Activated CD8-positive, alpha-beta memory T cell treated with anti-CD3 and anti-CD28 coated beads for 1 hour (primary cell): ENCODE data around the gene NEK11.
"Not testable (repeated sequence)": the region's sequence is repeated elsewhere in the genome, so short reads cannot be mapped to it uniquely, and the experiment has no call there.

Experiments
- DNase-seq, 2 donors: peaks; one replicate each; pipeline ENCODE4 v3.0.0-alpha.2; 2020; ENCODE audit warnings: low read depth in 1 of 2; ENCODE audit errors: extremely low read depth in 1 of 2

Gene NEK11

DNA sequence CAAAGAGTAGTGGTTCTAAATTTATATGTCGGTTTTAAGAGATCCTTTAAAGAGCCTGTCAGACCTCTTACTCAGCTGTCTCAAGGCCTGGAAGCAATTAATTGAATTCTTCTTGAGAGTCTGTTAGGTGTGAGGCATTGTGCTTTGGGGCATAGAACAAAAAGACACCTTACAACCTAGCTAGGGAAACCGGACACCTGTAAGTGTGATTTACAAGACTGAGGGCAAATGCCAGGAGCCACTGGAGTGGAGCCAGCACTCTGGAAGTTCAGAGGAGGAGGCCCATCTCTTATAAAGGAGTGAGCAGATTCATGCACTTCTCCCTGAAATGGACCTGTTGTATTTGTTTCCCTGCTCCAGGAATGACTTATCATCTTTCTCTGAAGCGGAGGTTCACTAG is 257.2 kb downstream of the NEK11 start:
- no peak for DNase-seq

DNA sequence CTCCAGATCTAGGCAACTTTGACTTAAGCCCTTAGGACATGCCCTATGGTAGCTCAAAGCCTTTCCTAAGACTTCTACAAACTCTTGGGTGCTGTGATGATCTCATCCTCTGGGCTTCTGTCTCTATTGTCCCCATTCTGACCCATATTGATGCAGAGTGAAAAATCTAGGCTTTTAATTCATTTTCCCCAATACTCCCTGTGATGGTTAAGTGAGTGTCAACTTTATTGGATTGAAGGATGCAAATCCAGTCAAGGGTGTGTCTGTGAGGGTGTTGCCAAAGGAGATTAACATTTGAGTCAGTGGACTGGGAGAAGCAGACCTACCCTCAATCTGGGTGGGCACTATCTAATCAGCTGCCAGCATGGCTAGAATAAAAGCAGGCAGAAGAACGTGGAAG is 257.6 kb downstream of the NEK11 start:
- DNase-seq, result no peak

DNA sequence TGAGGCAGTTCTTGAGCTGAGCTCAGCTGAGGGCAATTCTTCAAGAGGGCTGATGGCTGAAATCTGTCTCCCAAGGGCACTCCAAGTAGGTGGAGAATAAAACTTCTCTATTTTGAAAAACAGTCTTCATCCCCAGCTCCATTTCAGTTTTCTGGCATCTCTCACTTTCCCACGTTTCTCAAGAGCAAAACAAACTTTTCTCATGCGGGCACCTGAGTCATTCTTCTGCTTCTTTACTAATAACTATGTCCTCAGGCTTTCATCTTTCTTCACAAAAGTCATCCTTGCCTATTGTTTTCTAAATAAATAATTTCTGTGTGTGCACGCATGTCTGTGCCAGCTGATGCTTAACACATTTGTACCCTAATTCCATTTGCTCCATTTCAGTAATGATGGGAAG is 258.8 kb downstream of the NEK11 start:
- no peak for DNase-seq

DNA sequence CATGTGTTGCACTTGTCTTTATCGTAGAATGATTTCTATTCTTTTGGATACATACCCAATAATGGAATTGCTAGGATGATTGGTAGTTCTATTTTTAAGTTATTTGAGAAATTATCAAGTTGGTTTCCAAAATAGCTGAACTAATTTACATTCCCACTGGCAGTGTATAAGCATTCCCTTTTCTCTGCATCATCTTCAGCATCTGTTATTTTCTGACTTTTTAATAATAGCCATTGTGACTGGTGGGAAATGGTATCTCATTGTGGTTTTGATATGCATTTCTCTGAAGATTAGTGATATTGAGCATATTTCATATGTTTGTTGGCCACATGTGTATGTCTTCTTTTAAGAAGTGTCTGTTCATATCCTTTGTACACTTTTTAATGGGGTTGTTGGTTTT is 273.2 kb downstream of the NEK11 start:
- DNase-seq, result no peak

DNA sequence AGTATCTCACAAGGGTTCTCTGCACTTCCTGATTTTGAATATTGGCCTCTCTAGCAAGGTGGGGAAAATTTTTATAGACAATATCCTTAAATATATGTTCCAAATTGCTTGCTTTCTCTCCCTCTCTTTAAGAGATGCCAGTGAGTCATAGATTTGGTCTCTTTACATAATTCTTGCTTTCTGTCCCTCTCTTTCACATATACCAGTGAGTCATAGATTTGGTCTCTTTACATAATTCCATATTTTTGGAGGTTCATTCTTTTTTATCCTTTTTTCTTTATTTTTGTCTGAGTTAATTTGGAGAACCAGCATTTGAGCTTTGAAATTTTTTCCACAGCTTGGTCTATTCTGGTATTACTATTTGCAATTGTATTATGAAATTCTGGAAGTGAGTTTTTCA is 277.2 kb downstream of the NEK11 start:
- DNase-seq, result no peak

DNA sequence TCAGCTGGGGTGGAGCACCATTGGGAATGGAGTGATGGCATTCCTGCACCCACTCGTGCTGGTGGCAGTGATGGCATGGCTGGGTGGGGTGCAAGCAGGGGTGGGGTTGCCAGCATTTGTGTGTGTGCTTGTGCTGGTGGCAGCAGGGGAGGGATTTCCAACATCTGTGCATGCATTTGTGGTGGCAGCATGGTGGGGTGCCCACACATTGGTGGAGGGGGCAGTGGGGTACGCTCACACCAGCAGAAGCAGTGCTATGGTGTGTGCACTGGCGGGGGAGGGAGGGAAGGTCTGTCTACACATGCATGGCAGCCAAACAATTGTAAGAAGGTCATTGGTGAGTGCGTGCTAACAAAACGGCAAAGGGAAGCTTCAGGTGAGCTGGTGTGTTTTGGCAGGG is 278.2 kb downstream of the NEK11 start:
- DNase-seq, result no peak

DNA sequence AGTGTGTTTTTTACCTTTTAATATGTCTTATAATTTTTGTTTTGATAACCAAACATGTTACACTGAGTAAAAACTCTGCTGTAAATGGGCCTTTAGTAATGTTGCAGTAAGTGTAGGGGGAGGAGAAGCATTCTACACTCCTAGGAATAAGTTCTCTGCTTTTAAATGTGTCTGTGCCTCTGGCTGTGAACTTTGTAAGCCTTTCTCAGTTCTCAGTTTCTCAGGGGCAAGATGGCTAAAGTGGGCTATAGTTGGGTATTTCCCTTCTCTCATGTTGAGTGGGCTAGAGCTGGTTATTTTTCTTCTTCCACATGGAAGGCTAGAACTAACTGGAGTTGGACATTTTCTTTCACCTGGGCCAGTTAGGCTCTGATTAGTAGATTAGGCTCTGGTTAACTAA is 279.6 kb downstream of the NEK11 start:
- DNase-seq, result no peak

DNA sequence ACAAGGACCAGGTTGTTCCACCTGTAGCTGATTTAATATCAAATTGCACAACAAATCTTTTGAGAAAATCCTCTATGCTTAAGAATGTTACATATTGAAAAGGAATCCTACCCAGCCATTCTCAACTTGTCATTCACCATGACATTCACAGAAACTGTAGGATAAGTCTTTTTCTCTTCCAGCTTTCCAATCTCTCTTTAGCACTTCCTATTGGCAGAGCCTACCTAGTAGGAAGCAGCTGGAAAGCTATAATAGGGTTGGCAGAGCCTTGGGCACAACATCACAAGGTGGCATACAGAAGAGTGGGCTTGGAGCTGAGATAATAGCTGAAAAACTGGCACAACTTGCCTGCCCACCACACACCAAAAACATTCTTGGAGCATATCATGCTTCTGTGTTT is 287.6 kb downstream of the NEK11 start:
- DNase-seq, result no peak

DNA sequence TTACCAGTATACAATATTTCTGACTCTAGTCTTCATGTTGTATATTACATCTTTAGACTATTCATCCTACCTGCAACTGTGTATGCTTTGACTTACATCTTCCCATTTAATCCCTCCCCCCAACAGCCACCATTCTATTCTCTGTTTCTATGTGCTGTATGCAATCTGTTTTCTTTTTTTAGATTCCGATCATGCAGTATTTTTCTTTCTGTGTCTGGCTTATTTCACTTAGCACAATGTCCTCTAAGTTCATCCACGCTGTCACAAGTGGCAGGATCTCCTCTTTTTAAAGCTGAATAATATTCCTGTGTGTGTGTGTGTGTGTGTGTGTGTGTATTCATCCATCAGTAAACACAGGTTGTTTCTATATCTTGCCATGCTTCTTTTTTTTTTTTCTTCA is 288.5 kb downstream of the NEK11 start:
- no peak for DNase-seq

DNA sequence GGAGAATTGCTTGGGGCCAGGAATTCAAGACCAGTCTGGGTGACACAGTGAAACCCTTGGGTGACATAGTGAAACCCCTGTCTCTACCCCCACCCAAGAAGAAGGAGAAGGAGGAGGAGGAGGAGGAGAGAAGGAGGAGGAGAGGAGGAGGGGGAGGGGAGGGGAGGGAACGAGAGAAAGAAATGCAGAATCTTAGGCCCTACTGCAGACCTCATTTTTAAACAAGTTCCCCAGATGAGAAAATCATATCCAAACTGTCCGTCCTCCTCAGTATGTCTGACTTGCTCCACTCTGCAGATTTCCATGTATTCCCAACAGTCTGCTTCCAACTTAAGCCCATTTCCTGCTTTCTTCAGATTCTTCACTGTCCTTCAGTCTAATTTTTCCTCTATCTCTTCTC is 291.0 kb downstream of the NEK11 start:
- no peak for DNase-seq

DNA sequence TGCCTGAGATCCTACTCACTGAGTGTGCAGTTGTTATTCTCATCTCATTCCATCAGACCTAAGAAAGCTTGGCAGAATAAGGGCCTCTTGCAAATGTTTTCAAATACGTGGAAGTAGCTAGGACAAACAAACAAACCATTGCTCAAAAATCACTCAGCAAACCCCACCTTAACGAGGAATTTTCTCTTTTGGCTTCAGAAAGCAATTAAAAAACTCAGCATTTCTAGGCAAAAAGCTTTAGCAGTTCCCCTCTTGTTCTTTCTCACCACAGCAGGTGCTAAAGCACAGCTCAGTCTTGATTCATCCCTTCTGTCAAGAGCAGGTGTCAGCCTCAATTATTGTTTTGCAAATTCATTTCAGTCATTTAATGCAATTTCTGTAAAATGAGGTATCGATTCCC is 296.3 kb downstream of the NEK11 start:
- DNase-seq, result no peak

DNA sequence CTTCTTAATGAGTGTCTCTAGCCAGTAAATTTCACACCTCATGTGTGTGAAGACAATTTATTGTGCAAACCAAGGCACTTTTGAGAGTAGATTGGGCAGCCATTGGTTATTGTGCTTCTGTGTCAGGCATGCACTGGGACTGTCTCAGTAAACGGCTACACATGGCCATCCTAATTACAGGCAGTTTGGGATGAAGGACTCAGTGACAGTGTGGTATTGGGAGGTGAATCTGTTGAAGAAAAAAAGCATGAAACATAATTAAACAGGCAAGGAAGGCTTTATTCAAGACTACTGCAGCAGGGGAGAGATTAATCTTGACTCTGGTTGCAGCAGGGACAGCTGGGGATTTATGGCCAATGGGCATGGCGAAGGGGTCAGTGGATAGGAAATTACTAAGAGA is 297.1 kb downstream of the NEK11 start:
- DNase-seq, result no peak

DNA sequence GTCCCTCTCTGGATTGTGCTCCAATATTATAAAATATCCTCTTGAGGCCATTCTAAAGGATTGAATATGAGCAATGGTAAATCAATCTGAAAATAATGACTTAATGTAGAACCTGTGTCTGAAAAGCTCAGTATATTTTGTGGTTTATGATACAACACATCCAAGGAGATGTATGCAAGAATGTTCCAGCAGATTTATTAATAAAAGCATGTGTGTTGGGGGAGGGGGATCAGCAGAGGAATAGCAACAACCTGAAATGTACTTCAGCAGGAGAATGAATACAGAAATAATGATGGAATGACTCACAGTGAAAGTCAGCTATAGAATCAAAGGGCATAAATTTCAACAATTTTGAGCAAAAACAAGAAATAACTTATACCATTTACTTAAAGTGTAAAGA is 298.2 kb downstream of the NEK11 start:
- DNase-seq, result no peak

DNA sequence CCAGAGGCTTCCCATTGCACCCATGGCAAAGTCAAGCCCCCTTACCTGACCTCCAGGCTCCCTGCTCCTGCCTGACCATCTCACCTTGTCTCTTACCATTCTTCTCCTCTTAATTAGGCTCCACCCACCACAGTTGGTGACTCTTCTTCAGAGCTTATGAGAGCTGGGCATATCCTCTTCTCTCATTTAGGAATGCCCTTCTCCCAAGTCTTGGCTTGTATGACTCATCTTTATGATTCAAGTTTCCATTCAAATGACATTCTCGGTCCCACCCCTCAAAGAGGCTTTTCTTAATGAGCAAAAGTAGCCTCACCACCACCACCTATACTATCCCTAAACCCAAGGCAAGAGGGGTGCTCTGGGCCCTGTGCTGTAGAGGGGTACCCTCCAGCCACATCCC is 299.6 kb downstream of the NEK11 start:
- no peak for DNase-seq

DNA sequence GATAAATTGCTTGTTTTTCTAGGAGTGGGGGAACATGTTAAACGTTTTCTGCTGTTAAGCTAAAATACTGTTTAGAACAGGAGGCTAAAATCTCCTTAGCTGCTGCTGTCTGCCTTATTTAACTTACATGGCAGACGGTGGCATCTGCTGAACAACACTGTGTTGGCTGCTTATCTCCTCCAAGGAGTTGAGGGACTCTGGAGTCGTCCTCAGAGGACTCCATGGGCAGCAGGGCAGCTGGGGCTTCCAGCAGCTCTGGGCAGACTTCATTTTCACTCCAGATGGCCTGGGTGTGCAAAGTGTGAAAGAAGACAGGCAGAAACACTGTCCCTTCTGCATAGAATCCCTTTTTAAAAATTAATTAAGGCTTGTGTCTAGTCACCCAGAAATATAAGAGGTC is 302.0 kb downstream of the NEK11 start:
- DNase-seq, result no peak

DNA sequence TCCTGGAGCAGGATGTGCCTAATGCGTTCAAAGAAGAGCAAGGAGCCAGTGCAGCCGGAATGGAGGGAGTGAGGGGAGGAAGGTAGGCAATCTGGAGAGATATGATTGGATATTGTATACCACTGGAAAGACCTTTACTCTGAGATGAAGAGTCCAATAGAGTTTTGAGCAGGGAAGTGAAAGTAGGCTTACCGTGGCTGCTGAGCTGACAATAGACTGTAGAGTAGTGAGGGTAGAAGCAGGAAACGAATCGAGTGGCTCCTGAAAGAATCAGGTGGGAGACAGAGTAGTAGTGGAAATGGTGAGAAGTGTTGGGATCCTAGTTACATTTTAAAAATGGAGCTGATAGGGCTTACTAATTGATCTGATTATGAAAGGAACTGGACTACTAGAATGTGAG is 303.1 kb downstream of the NEK11 start:
- no peak for DNase-seq

DNA sequence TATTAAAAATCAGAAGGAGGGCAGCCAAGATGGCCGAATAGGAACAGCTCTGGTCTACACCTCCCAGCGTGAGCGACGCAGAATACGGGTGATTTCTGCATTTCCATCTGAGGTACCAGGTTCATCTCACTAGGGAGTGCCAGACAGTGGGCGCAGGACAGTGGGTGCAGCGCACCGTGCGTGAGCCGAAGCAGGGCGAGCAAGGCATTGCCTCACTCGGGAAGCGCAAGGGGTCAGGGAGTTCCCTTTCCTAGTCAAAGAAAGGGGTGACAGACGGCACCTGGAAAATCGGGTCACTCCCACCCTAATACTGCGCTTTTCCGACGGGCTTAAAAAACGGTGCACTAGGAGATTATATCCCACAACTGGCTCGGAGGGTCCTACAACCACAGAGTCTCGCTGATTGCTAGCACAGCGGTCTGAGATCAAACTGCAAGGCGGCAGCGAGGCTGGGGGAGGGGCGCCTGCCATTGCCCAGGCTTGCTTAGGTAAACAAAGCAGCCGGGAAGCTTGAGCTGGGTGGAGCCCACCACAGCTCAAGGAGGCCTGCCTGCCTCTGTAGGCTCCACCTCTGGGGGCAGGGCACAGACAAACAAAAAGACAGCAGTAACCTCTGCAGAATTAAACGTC is 304.9 kb downstream of the NEK11 start:
- DNase-seq, result not testable (repeated sequence)

DNA sequence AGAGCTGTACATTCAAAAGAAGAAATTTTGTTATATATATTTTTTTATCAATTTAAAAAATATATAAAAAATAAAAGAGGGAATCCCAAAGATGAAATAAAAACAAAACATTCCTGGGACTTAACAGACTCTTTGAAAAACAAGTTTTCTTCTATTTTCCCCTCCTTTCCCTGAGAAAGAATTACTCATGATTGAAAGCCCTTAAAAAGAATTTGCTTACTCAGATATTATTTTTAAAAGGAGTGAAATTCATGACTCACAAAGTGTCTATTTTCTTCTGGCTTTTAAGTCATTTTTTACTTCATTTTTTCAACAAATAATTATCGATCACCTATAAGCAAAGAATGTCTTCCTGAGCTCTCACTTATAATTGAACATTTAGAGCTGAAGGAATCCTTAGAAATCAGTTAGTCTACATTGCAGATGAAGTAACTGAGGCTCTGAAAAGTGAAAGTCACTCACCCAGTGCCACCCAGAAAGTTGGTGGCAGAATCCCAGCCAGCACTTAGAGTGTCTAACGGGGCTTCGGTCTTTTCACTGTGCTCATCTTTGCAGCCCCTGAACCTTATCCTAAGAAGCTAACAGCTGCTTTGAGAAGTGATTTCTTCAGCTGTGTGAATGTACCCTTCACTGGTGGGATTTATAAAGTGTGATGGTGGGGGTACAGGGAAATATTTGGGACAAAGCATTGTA is 312.4 kb downstream of the NEK11 start:
- DNase-seq, result no peak

DNA sequence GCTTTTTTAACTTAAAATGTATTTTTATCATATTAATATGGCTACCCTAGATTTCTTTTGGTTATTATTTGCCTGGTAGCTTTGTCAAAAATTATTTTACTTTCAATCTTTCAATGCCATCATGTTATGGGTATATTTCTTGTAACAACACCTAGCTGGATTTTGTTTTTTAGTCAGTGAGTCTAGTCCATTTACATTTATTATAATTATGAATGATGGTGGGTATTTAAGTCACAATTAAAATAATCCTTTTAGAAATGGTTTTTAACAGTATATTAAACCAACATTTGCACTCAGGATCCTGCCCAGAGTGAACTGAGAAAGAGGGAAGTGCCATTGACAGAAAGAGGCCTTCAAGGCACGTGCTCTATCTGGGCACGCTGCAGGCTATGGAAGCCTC is 315.1 kb downstream of the NEK11 start:
- DNase-seq, result no peak

DNA sequence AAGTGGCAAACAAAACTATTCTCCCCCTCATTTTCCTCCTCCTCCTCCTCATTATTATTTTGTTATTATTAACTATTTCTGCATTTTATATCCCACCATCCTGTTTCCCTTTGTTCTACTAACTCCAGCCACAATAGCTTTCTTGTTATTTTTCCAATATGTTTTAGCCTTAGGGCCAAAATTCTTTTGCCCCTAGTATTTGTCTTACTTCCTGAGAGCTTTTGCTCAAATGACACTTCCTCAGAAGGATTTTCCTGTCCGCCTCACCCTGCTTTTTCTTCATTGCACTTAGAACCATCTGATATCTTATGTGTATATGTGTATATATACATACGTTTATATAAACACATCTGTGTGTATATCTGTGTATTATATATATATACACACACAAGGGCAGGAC is 322.2 kb downstream of the NEK11 start:
- DNase-seq, result no peak

DNA sequence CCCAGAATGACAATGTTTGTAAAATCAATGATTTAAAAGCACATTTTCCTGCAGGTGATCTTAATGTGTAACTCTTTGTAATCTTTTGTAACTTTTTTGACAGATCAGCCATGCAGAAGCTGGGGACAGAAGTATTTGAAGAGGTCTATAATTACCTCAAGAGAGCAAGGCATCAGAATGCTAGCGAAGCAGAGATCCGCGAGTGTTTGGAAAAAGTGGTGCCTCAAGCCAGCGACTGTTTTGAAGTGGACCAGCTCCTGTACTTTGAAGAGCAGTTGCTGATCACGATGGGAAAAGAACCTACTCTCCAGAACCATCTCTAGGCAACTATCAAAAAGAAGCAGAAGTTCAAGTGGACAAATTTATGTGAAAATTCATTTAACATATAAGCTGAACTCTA is 322.8 kb downstream of the NEK11 start:
- no peak for DNase-seq

DNA sequence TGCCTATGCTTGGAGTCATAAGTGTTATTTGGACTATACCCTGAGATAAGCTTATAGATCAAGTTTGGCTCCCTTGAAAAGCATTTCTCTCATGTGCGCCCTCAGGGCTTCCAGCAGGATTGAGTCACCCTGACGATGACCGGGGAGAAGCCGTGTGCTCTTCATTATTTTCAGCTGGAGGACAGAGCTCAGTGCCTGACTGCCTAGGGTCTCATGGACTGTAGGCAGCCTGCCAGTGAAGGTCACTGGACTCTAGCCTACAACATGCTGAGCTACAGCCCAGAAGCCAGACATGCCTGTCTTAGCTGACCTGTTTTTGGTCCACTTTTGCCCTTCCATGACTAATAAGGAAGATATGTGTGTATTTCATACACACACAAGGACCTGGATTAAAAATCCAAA is 323.3 kb downstream of the NEK11 start:
- no peak for DNase-seq

DNA sequence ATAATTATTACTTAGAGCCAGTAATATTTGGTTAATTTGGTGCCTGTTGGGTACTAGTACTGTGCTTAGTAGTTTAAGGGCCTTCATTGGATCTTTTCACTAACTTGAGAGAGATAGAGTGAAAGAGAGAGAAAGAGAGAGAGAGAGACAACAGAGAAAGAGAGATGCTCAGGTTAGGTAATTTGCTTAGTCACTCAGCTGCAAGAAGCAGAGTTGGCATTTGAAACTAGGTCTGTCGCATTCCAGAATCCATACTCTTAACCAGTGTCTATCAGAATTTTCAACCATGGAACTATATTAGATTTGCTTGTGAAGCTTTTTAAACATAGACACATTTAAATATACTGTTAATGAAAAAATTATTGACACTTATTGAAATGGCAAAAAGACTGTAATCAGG is 323.8 kb downstream of the NEK11 start:
- DNase-seq, result no peak
